Fibroblast of lung (primary cell): ENCODE results near the gene TPRG1L. TPM values are rescaled to one million over a fixed set of nuclear protein-coding genes. Genes with fewer than 3 reads are reported as not detected.

ENCODE experiments used
- DNase-seq, 2 donors: peaks; one replicate each; pipeline versions ENCODE4 v3.0.0 to v3.0.0-alpha.2; 2010; ENCODE audit warnings: low read depth in 2 of 2
- H2AFZ ChIP-seq: 2 replicates; pipeline ENCODE4 v1.5.1; 2012; ENCODE audit warnings: low read length, control low read depth, inconsistent platforms
- H3K27ac ChIP-seq: 2 replicates; pipeline ENCODE4 v1.5.1; 2011; ENCODE audit warnings: low read length, control low read depth; ENCODE audit not compliant: insufficient read depth
- H3K27me3 ChIP-seq: 2 replicates; pipeline ENCODE4 v1.5.1; 2011; ENCODE audit warnings: mild to moderate bottlenecking, low read length; ENCODE audit not compliant: control insufficient read depth, insufficient read depth
- H3K36me3 ChIP-seq: 2 replicates; pipeline ENCODE4 v1.5.1; 2011; ENCODE audit warnings: low read length; ENCODE audit not compliant: control insufficient read depth, insufficient read depth
- H3K4me1 ChIP-seq: 2 replicates; pipeline ENCODE4 v1.5.1; 2011; ENCODE audit warnings: low read length; ENCODE audit not compliant: control insufficient read depth, insufficient read depth; ENCODE audit errors: extremely low read depth
- H3K4me2 ChIP-seq: 2 replicates; pipeline ENCODE4 v1.5.1; 2011; ENCODE audit warnings: low read length, control low read depth; ENCODE audit not compliant: insufficient read depth; ENCODE audit errors: extremely low read depth
- H3K4me3 ChIP-seq, 4 experiments: fragments of 200-600 bp in 1 of 4; sonication (generic) in 1 of 4; replicated peaks in 1 of 4; 2 replicates each; pipeline ENCODE4 v1.5.1; 2011 to 2016; ENCODE audit warnings: low read length in 4 of 4, low read depth in 3 of 4, mild to moderate bottlenecking in 3 of 4, control low read depth in 2 of 4, inconsistent platforms in 1 of 4, mixed read lengths in 1 of 4; ENCODE audit not compliant: insufficient read depth in 1 of 4; ENCODE audit errors: control extremely low read depth in 1 of 4
- H3K79me2 ChIP-seq: 2 replicates; pipeline ENCODE4 v1.5.1; 2012; ENCODE audit warnings: mild to moderate bottlenecking, low read length, inconsistent platforms; ENCODE audit not compliant: control insufficient read depth, insufficient read depth
- H3K9ac ChIP-seq: 2 replicates; pipeline ENCODE4 v1.5.1; 2011; ENCODE audit warnings: mild to moderate bottlenecking, low read length, control low read depth; ENCODE audit not compliant: insufficient read depth
- H3K9me3 ChIP-seq: 2 replicates; pipeline ENCODE4 v1.5.1; 2012; ENCODE audit warnings: low read depth, low read length; ENCODE audit not compliant: control insufficient read depth, insufficient read depth
- H4K20me1 ChIP-seq: 2 replicates; pipeline ENCODE4 v1.5.1; 2011; ENCODE audit warnings: low read length; ENCODE audit not compliant: control insufficient read depth, insufficient read depth; ENCODE audit errors: extremely low read depth
- EZH2 ChIP-seq: IDR thresholded peaks from 2 replicates; pipeline ENCODE4 v1.5.1; 2012; ENCODE audit warnings: low read length, control low read depth, mild to moderate bottlenecking; ENCODE audit errors: missing control alignments
- polyA plus RNA-seq, 2 donors: library from polyadenylated mRNA; depleted of rRNA in 1 of 2; stranded (reverse) in 1 of 2; unstranded in 1 of 2; fragments of >200 nt; gene quantifications; 2 replicates each; pipeline ENCODE4 v1.2.1, GENCODE V29; 2011 to 2012; ENCODE audit warnings: missing spikeins in 1 of 2
- total RNA-seq: library from RNA; depleted of rRNA; stranded (reverse); fragments of >200 nt; gene quantifications from 2 replicates; pipeline ENCODE4 v1.2.1, GENCODE V29; 2014
- TF ChIP-seq, protein P1 (sequence below), 2 donors: IDR thresholded peaks in 1 of 2; conservative IDR thresholded peaks in 1 of 2; 1 replicate in 1 of 2; 2 replicates in 1 of 2; pipeline ENCODE4 v1.5.1; 2011 to 2012; ENCODE audit warnings: low read length in 2 of 2, control low read depth in 1 of 2, inconsistent platforms in 1 of 2, low read depth in 1 of 2, mild to moderate bottlenecking in 1 of 2

The TPRG1L gene
- total and polyA plus RNA-seq, 2 donors (not counting 1 experiment from before 2014, with no cell fraction given): 22.3 to 56.7 TPM

DNA sequence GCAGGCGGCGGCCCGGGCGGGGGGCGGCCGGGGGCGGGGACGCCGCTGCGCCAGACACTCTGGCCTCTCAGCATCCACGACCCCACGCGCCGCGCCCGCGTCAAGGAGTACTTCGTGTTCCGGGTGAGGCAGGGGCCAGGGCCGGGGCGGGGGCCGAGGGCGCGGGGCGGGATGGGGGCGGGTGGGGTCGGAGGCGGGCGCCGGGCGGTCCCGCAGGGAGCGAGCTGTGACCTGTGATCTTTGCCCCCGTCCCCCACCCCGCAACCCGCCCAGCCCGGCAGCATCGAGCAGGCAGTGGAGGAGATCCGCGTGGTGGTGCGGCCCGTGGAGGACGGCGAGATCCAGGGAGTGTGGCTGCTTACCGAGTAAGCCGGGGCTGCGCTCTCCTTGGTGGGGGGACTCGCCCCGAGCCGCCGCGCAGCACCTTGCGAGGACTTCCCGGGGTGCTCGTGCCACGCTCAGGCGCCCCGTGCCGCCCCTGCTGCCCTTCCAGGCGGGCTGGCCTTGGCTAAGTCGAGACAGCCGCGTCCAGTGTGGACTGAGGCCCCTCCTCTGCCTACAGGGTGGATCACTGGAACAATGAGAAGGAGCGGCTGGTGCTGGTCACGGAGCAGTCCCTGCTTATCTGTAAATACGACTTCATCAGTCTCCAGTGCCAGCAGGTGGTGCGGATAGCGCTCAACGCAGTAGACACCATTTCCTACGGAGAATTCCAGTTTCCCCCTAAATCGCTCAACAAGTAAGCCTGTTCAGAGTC lies 514 bp downstream of the TPRG1L start:
- peak overlapping the region; percentile 65 for H3K9ac ChIP-seq
- H2AFZ ChIP-seq: peak overlapping the region; percentile 35
- H3K4me2 ChIP-seq: peak overlapping the region; percentile 87
- TF ChIP-seq, protein P1, sequence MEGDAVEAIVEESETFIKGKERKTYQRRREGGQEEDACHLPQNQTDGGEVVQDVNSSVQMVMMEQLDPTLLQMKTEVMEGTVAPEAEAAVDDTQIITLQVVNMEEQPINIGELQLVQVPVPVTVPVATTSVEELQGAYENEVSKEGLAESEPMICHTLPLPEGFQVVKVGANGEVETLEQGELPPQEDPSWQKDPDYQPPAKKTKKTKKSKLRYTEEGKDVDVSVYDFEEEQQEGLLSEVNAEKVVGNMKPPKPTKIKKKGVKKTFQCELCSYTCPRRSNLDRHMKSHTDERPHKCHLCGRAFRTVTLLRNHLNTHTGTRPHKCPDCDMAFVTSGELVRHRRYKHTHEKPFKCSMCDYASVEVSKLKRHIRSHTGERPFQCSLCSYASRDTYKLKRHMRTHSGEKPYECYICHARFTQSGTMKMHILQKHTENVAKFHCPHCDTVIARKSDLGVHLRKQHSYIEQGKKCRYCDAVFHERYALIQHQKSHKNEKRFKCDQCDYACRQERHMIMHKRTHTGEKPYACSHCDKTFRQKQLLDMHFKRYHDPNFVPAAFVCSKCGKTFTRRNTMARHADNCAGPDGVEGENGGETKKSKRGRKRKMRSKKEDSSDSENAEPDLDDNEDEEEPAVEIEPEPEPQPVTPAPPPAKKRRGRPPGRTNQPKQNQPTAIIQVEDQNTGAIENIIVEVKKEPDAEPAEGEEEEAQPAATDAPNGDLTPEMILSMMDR (conservative IDR thresholded peaks at IDR 0.05 in 1 of 2, IDR thresholded peaks at IDR 0.05 in 1 of 2; ENCODE audit: low read depth in 1 of 2, low read length in 2 of 2): no peak
- TF ChIP-seq EZH2: no peak
- H3K4me1 ChIP-seq: peaks cover 4% of the 10 kb centered on the region
- no peaks in the 10 kb centered on the region for H3K9me3 ChIP-seq
- peaks cover 5% of the 10 kb centered on the region for H3K79me2 ChIP-seq
- H3K27ac ChIP-seq: peak overlapping the region; percentile 48
- H3K27me3 ChIP-seq: no peaks in the 10 kb centered on the region
- H4K20me1 ChIP-seq: no peaks in the 10 kb centered on the region
- H3K4me3 ChIP-seq: peak overlapping the region; percentile 57 to 96 (median 62)
- peaks cover 11% of the 10 kb centered on the region for H3K36me3 ChIP-seq
- DNase-seq: peak; percentile 32 to 45

DNA sequence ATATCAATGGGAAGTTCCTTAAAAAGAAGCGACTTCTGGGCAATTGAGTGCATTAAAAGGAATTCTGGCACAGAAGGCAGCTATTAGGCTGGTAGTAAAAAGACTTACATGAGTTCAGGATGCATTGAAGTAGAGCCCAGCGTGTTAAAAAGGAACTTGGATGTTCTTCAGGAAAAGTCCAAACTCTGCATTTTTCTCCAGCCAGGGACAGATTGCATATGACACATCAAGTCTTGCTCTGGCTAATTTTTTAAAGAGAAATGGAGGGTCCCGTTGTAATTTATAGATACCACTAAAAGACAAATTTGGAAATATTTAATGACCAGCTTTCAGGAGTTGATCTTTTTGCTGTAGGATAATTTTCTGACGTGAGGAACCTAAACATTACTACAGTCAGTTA lies 1.2 kb downstream of the TPRG1L start:
- Histone ChIP-seq H3K36me3 (peaks cover 11% of the 10 kb centered on the region), H3K4me2 (peak overlapping the region; percentile 87), H2AFZ (no peak overlapping the region), H3K27ac (no peak overlapping the region), H3K9ac (no peak overlapping the region), H4K20me1 (no peaks in the 10 kb centered on the region), H3K9me3 (no peaks in the 10 kb centered on the region), H3K79me2 (peaks cover 5% of the 10 kb centered on the region), H3K4me3 (peak overlapping the region in 2 of 4 experiments; percentile 59 to 96), H3K27me3 (no peaks in the 10 kb centered on the region), H3K4me1 (peaks cover 4% of the 10 kb centered on the region)
- TF ChIP-seq EZH2: no peak
- TF ChIP-seq, protein P1 (conservative IDR thresholded peaks at IDR 0.05 in 1 of 2, IDR thresholded peaks at IDR 0.05 in 1 of 2; ENCODE audit: low read depth in 1 of 2, low read length in 2 of 2): no peak
- DNase-seq: no peak

GRCh38 chr1:3627515-3628253 lies 2.9 kb downstream of the TPRG1L start:
- Histone ChIP-seq H3K27ac (no peak overlapping the region), H3K27me3 (no peaks in the 10 kb centered on the region), H3K4me3 (no peak overlapping the region), H2AFZ (no peak overlapping the region), H3K4me2 (no peak overlapping the region), H3K36me3 (peaks cover 11% of the 10 kb centered on the region), H4K20me1 (no peaks in the 10 kb centered on the region), H3K9ac (no peak overlapping the region), H3K9me3 (no peaks in the 10 kb centered on the region), H3K79me2 (peaks cover 5% of the 10 kb centered on the region), H3K4me1 (peaks cover 4% of the 10 kb centered on the region)
- no peak for TF ChIP-seq EZH2
- TF ChIP-seq, protein P1 (conservative IDR thresholded peaks at IDR 0.05 in 1 of 2, IDR thresholded peaks at IDR 0.05 in 1 of 2; ENCODE audit: low read depth in 1 of 2, low read length in 2 of 2): no peak
- DNase-seq: no peak
